HG02870 (cell line): ENCODE results near the gene PRR3.

Source experiments
- ATAC-seq: cut with Tn5 transposase; IDR thresholded peaks from one replicate; pipeline ENCODE4 v1.9.1; 2021; ENCODE audit warnings: mild to moderate bottlenecking, moderate library complexity; ENCODE audit not compliant: unreplicated experiment

Gene PRR3

DNA sequence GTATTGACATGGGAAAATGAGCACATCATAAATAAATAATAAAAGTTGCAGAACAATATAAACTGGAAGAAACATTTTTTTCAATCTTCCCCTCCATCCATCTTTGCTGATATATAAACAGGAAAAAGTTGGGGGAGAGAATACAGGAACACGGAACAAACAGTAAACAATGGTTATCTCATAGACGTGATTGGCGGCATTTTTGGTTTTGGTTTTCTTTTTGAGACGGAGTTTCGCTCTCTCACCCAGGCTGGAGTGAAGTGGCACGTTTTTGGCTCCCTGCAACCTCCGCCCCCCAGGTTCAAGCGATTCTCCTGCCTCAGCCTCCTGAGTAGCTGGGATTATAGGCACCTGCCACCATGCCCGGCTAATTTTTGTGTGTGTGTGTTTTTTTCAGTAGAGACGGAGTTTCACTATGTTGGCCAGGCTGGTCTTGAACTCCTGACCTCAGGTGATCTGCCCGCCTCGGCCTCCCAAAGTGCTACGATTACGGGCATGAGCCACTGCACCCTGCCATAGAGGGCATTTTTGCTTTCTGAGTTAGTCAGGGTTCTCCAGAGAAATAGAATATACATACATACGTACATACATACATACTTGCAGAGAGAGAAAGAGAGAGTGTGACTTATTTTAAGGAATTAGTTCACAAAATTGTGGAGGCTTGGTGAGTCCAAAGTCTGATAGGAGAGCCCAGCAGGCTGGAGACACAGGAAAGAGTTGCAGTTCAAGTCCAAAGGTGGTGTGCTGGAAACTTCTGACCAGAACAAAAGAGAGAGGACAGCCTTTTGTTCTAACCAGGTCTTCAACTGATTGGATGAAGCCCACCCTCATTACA, 23.4 kb upstream of the PRR3 start:
- ATAC-seq, result no peak

DNA sequence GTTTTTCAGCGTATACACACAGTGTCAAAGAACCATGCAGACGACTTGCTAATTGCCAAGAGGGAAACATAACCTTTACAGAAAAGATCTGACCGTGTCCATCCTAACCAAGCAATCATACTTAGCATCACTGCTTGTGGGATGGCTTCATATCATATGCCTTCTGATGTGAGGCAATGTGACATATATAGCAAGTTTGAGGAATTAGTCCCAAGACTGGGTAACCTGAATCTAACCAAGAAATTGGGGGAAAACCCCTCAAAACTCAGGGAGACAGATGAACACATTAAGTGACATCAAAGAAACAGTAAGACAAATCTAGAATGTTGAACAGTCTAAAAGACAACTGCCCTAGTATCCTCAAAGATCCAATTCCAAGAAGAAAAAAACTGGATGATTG, 19.2 kb upstream of the PRR3 start:
- no peak for ATAC-seq

DNA sequence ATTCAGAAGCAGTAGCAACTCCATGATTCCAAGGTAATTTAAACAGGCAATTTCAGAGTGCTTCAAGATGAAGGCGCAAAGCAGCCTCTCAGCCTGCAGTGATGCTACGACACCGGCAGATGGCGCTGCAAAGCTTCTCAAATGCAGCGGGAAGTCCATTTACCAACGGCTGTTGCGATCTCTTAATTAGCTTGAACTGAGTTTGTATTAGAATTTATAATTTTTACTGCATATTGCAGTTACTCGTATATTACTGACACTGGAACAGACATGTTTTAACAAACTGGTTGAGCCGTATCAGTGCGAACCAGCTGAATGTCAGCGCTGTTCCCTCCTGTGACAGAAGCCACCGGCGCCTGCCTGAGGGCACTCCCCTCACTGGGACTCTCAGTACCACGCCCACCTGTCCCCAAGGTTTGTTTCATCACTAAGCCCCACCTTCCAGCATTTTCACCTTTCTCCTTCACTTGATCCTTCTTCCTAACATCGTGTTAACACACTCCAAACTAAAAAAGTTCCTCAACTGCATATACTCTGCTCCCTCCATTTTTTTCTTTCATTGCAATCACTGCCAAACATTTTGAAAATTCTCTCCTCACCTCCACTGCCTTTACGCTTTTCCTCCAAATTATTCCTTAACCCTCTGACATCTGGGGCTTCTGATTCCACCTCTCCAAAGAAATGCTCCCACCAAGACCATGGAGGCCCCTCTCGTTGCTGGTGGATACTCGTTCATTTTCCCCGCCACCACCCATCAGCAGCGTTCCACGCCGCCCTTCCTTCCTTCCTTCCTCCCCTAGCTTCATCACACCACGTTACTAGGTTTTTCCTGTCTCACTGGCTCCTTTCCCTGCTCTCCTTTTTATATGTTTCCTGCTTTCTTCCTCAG, 15.3 kb upstream of the PRR3 start:
- ATAC-seq, result no peak

DNA sequence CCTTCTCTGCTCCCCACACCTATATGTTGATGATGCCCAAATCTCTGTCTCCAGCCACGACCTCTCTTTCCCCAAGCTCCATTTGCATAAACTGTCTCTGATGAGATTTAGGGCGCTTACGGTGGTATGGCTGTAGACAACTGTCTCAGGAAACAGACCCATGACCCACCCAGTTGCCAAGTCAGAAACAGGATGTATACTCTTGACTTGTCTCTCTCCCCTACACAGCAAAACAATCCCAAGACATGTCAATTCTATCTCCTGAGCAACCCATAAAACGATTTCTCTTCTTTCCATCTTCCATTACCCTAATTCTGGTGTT, 14.7 kb upstream of the PRR3 start:
- no peak for ATAC-seq

DNA sequence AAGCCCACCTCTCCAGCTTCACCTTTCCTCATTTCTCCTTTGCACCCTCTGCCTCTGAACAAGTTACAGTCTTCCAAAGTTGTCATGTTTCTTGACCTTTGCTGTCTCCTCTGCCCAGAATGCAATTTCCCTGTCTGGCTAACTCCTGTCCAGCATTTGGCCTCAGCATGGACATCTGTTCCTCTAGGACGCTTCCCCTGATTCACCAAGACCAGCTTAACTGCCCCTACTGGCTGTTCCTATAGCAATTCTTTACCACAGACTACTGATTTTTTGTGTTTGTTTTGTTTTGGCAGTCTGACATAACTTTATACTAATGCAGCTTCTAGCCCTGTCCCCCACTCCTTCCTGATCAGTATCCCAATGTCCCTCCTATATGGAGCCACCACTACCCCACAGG, 14.2 kb upstream of the PRR3 start:
- no peak for ATAC-seq

DNA sequence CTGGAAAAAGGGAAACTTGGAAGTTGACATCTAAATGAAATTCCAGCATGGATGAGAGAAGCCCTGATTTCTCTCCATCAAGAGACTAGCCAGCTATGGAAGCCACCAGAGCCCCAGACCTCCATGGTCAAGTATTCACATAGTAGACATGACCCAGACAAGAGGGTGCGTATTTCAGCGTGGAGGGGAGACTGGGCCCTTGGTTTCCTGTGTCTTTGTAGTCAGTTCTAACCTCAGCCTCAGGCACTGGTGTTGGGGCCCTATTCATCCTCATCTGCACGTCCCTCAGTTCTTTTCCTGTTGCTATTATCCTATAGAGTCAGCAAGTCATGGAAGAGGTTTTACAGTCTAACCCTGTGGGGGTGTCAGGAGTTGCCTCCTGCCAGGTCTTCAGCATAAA, 13.3 kb upstream of the PRR3 start:
- no peak for ATAC-seq

DNA sequence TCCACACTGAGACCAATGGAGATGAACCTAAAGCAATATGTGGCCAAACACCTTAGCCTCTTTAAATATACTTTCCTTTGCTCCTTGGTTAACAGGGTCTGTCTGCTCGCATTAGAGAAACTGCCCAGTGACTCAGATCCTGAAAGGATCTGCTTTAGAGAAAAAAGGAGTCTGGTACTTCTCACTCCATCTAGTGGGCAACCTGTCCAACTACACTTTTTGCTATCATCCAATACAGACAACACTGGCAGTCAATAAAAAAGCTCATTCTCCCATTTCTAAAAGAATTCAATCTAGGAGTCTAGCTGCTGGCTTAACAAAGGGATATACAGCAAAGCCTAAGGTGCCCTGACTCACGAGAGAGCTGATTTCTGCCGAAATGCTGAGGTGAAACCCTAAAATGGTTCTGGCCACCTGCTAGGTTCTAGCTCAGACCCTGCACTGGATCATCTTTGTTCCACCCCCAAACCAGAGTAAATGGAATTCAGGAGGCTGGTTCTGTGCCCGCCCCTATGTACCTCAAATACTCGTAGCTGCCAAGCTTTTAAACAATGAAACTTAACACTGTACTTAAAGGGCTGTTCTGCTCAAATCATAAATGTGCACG, 12.3 kb upstream of the PRR3 start:
- ATAC-seq, result no peak

DNA sequence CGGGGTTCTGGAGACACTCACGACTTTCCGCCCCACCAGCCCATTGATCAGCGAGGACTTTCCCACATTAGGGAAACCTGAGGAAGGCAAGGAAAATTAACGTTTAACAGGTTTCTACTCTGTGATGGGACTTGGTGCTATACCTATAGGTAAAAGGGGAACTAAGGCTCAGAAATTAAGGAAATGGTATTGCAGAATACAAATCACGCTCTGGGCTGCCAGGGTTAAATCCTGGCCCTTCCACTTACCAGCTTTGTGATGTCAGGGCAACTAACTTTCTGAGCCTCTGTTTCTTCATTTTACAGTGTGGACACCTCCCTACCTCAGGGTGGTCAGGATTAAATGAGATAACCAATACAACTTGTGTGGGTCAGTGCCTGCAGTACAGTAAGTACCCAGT, 9.6 kb upstream of the PRR3 start:
- no peak for ATAC-seq

DNA sequence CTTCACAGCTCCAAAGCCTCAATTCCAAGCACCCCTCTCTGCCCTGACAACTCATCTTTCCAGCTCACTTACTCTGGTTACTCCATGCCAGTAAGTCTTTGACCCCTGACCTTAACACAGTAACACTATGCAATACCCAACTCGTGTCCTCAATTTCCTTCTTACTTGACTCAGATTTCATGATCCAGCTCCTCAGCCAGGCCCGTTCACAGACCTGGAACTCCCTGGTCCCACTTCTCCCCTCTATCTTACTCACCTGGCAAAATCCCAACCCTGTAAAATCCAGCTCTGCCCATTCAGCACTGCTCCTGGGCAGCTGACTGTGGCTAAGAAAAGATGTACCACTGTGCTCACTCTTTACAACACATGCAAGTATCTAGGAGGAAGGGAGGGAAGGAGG, 8.7 kb upstream of the PRR3 start:
- ATAC-seq, result no peak

DNA sequence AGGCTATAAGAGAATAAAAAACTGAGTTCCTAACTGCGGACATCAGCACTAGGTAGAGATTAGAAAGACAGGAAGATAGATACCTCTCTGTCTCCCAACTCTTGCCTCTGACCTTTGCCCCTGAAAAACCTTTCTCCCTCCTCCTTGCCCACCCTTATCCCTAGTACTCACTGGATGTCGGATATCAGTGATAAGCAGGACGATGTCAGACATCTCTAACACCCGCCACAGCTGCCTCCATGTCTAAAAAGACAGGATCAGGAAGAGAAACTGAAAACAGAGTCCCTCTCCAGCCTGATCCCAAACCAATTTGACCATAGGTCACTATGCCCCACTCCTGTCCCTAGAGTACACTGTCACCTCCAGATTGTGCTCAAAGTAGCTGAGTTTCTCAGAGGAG, 2.7 kb upstream of the PRR3 start:
- ATAC-seq, result no peak

DNA sequence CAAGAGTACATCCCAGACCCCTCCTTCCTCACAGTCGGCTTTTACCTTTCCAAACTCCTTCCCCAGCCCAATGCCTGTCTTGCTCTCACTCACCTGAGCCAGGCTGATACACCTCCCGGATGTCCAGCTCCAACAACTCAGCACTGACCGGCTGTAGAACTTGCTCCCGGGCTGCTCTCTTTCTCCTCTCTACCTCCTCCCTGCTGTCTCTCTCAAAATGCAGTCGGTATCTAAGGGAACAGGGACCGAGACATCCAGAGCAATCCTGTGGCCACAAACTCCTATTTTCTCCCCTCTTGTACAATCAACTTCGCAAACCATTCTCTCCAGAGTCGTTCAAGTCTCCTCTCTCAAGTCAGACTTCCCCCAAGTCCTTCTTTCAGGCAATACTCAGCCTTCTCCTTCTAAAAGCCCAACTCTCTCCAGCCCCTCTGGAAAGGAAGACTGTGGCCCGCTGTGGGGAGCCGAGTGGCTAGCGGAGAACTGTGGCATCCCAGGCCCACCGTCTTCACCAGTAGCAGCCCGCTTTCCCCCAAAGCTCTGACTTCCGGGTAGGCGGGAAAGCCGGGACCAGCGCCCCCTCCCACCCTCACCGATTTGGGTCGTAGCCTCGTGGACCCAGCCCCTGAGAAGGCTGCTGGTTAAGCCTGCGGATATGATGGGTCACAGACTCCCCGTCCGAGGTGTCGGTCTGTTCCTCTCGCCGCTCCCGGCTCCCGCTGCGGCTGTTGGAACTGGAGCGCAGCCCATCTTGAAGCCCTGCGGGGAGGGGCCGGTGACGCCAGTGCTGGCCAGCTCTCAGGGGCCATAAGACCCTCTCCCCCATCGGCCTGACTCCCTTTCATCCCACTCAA, 1.9 kb upstream of the PRR3 start:
- no peak for ATAC-seq

DNA sequence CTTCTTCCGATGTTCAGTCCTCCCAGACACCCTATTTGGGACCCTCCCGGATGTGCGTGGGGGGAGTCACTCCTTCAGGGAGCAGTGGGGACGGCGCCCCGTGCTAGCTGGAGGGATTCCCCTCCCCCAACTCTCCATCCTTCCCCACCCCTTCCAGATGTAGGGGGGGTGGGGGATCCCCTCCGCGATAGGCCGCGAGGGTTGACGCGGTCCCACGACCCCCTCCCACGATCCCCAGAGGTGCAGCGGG, 1.4 kb upstream of the PRR3 start:
- peak; percentile 3 for ATAC-seq

DNA sequence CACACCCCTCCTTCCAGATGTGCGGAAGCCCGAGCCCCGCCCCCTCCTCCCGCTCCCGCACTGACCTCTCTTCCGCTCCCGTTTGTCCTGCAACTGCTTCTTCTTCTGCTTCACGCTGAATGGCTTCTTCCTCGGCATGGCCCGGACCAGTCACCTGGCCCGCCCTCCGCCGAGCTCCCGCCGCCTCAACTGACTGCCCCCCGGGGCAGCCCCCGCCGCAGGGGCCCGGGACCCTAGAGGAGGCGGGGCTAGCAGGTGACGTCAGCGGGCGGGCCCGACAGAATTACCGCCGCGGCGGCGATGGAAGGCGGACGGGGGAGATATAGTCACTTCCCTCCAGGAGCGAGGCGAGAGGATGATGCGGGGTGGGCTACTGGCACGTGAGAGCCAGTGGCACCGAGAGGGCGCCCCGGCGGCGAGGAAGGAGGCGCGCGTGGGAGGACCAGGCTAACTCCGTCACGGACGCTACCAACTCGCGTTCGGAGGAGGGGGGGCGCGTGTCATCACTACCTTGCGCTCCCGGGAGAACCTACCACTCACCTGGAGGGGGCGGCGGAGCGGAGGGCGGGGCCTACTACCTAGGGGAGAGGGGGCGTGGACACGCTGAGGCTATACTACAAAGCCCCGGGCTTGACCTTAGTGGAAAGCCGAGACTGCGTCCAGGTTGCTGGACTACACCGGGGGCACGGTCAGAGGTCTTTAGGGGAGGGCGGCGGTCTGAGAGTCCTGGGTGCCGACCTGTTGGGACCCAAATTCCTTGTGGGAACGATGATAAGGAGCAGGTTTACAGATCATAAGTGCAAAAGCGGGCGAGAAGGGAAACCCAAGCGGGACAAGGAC, 809 bp upstream of the PRR3 start, which contains the start of gene GNL1:
TSS of gene GNL1 (minus strand) at position 424 of the 840 bp plus-strand sequence. CDS start at position 138, 286 bp downstream.
- ATAC-seq, result peak; percentile 78

DNA sequence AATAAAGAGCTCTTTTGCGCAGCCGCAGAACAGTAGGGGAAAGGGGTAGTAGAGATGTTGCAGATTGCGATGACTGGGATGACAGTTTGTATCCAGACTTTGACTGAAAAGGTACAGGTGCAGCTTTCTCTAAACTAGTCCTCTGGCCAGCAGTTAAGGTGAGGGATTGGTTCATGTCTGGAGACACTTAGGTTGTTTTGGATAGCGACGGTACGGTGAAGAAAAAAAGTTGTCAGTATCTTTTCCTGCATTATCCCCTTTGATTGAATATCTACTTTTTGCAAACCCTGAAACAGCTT, 537 bp downstream of the PRR3 start:
- ATAC-seq, result no peak

DNA sequence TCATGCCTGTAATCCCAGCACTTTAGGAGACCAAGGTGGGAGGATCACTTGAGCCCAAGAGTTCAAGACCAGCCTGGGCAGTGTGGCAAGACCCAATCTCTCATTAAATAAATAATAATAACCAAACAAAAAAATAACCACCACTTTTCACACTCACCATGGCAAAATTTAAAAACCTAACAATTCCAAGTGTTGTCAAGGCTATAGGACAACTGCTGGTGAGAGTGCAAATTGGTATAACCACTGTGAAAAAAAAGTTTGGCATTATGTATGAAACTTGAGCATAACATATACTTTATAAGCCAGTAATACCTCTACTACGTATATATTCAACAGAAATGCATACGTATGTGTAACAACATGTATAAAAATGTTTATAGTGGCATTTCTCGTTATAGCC, 3.8 kb downstream of the PRR3 start:
- ATAC-seq, result no peak

DNA sequence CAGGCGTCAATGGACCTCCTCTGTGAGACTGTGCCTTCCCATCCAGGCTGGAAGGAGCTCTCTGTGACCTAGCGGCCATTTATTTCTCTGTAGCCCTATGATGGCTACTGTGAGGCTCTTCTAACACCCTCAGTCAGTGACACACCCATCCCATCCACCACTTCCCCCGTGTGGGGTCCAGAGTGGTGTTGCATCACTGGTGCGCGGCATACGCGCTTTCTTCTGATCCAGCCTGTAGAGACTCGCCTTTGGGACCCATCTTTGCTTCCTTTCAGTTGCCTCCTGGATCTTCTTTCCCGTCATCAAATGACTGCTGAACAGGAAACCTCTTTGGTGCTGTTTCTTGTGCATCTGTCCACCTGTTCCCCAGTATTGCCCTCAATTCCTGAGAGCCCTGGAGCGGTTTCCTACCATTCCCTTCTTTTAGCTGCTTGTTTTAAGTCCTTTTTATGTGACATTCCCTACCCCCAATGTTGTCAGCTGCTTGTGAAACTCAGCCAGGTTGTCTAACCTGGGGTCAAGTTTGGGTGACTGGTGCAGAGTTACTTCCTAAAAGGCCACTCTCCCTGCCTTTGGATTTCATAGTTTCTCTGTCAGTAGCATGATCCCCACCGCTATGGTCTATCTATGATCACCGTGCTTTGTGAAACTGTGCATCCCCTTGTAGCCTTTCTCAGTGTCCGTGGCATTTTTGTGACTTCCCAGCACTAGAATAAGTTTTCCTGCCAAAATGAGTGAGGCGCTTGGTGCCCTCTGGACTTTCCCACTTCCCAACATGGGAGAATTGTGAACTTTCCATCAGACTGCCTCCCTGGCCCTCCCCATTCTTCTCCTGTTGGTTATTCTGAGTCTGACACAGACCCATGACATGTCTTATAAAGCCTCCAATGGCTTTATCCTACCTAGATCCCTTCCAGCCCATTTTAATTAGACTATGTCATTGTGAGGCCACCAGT, 5.7 kb downstream of the PRR3 start:
- ATAC-seq, result no peak

DNA sequence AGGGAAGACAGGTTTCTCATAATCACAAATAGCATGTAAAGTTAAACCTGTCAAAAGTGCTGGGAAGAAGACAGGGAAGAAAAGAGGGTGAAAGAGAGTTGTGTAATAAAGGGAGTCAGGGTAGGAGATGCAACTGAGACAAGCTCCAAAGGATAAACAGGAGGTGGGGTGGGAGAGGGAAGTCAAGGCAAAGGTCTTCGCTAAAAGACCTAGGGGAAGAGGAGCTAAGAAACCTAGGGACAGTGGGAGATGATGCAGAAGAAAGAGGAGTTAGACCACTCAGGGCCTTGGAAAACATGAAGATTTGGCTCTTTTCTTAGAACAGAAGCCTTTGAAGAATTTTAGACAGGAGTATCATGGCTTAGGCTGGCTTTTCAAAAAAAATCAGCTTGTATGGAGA, 7.0 kb downstream of the PRR3 start:
- ATAC-seq, result no peak

DNA sequence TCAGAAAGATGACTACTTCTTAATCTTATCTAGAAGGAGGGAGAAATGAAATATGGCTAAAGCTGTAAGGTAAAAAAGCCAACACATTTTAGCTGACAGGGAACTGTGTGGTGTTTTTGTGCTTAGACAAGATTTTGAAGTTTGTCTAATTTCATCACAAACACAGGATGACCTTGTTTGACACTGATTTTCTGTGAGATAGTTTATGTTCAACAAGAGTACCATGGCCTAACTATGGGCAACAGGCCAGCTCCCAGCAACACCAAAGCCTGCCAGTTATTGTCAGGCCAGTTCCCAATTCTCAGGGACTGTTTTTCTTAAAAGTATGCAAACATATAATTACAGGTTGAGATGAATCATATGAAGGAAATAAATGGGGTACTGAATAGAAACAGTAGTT, 8.7 kb downstream of the PRR3 start:
- no peak for ATAC-seq

DNA sequence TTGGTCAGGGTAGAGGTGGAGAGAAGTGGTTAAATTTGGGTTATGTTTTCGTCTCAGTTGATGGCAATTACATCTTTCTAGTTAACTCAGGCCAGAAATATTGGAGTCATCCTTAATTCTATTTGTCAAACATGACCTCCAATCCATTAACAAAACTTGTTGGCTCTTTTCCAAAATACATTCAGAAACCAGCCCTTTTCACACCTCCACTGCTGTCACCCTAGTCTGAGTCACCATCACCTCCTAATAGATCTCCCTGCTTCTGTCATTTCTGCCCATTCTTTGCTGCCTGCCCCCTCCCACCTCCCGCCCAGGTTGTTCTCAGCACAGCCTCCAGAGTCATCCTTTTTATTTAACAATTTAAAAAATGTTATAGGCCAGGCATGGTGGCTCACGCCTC, 11.2 kb downstream of the PRR3 start:
- ATAC-seq, result no peak
